Psoas muscle (tissue), 8 donors: ENCODE measurements around the gene PDGFC. TPM values are rescaled to one million over a fixed set of nuclear protein-coding genes. Genes with fewer than 3 reads are reported as not detected.

Experiments
- ATAC-seq, 4 donors: fragments of 200-7000 bp; cut with Tn5 transposase; one replicate each; pipeline ENCODE4 v1.9.1; 2020; ENCODE audit warnings: moderate library complexity in 3 of 4, mild to moderate bottlenecking in 2 of 4
- DNase-seq, 2 donors: peaks; one replicate each; pipeline ENCODE4 v3.0.0-alpha.2; 2020
- H3K27ac ChIP-seq: fragments of 200-600 bp; one replicate; pipeline ENCODE4 v1.8.0; 2022
- H3K27me3 ChIP-seq, 3 donors: fragments of 200-600 bp in 1 of 3; one replicate each; pipeline versions ENCODE4 v1.6.1 to v1.8.0; 2013 to 2022; ENCODE audit warnings: low read length in 2 of 3, mild to moderate bottlenecking in 2 of 3, moderate library complexity in 1 of 3; ENCODE audit not compliant: insufficient read depth in 3 of 3
- H3K36me3 ChIP-seq, 2 donors: fragments of 200-600 bp in 1 of 2; one replicate each; pipeline versions ENCODE4 v1.6.1 to v1.8.0; 2013 to 2022; ENCODE audit warnings: low read depth in 1 of 2, mild to moderate bottlenecking in 1 of 2, moderate library complexity in 1 of 2; ENCODE audit not compliant: insufficient read depth in 1 of 2
- H3K4me1 ChIP-seq: fragments of 200-600 bp; one replicate; pipeline ENCODE4 v1.8.0; 2022
- H3K4me3 ChIP-seq: fragments of 200-600 bp; one replicate; pipeline ENCODE4 v1.8.0; 2022; ENCODE audit warnings: mild to moderate bottlenecking
- H3K9me3 ChIP-seq: fragments of 200-600 bp; one replicate; pipeline ENCODE4 v1.8.0; 2022
- CTCF ChIP-seq: fragments of 200-600 bp; IDR thresholded peaks from one replicate; pipeline ENCODE4 v1.8.0; 2022; ENCODE audit warnings: antibody characterized with exemption
- whole genome bisulfite sequencing, 3 donors: extraction: QIAGEN DNeasy Blood & Tissue Kit; methylation state at CpG; one replicate each; pipeline versions ENCODE4 v1.1.6 to v1.1.7; 2013; 5-methylcytosine and 5-hydroxymethylcytosine counted together
- intact Hi-C, 2 donors: fragments of 100-400 bp; cut with DNase I; formaldehyde crosslinking; loops; one replicate each; pipeline versions ENCODE4 v1.11.0 to v1.14.2; 2022
- polyA plus RNA-seq, 3 donors: library from polyadenylated mRNA; stranded (reverse); fragments of 200-250 nt; gene quantifications; one replicate each; pipeline ENCODE4 v1.2.3, GENCODE V29; 2013
- total RNA-seq, 4 donors: library from RNA; stranded (reverse); fragmentation: NEBNext Ultra II Directional in 2 of 4; extraction: Animal tissue kit (Norgen Biotek cat#: 25700) in 2 of 4; gene quantifications; one replicate each; pipeline versions ENCODE4 v1.2.1 to v1.2.4, GENCODE V29; 2021 to 2023
- donor health status: healthy with polysubstance abuse.
- donor health status: DM: no; HTN: no; CAD: no; lungs with moderate emphysema.
- donor health status: Bipolar disorder and iron deficiency.
- donor health status: healthy.
- donor health status: DM: yes; HTN: yes; CAD: no.
- donor health status: DM: no; HTN: no; CAD: no.
- donor health status: DM: no; HTN: no; CAD: no.
- donor health status: DM: yes; HTN: yes; CAD: no.

Gene PDGFC
- total and polyA plus RNA-seq, 7 donors, result 2.2 to 19.8 (median 6.3) TPM

- H3K27me3 ChIP-seq, result peaks cover 0 to 3% (median 0%) of the 10 kb centered on the region in 3 donors
- H3K4me3 ChIP-seq, result no peak overlapping the region
- 78 to 87% (median 81%) methylated on average over 4 of the region's 4 CpGs for WGBS, 3 donors
- no peak overlapping the region for H3K27ac ChIP-seq
- TF ChIP-seq CTCF, result no peak
- H3K4me1 ChIP-seq, result no peaks in the 10 kb centered on the region
- H3K9me3 ChIP-seq, result no peaks in the 10 kb centered on the region
- no peak for ATAC-seq
- H3K36me3 ChIP-seq, result no peaks in the 10 kb centered on the region
- no peak for DNase-seq
- intact Hi-C loops, result no loop called here
These were observed 42.1 kb upstream of the PDGFC start for GRCh38 chr4:157013656-157014055.

GRCh38 chr4:157012781-157013180, 41.2 kb upstream of the PDGFC start:
- Histone ChIP-seq H3K27ac (no peak overlapping the region), H3K4me1 (no peaks in the 10 kb centered on the region), H3K4me3 (no peak overlapping the region), H3K27me3 (peaks cover 0 to 3% (median 0%) of the 10 kb centered on the region in 3 donors), H3K9me3 (no peaks in the 10 kb centered on the region), H3K36me3 (no peaks in the 10 kb centered on the region)
- no peak for TF ChIP-seq CTCF
- intact Hi-C loops, result no loop called here
- WGBS, 3 donors, result 85 to 86% (median 86%) methylated on average over 2 of the region's 2 CpGs
- no peak for ATAC-seq
- DNase-seq, result no peak

GRCh38 chr4:157012296-157012695, 40.7 kb upstream of the PDGFC start:
- intact Hi-C loops, result no loop called here
- no peak for DNase-seq
- Histone ChIP-seq H3K36me3 (no peaks in the 10 kb centered on the region), H3K4me3 (no peak overlapping the region), H3K4me1 (no peaks in the 10 kb centered on the region), H3K27ac (no peak overlapping the region), H3K9me3 (no peaks in the 10 kb centered on the region), H3K27me3 (peaks cover 0 to 3% (median 0%) of the 10 kb centered on the region in 3 donors)
- ATAC-seq, result no peak
- TF ChIP-seq CTCF, result no peak

- no peaks in the 10 kb centered on the region for H3K4me1 ChIP-seq
- intact Hi-C loops, result no loop called here
- no peak overlapping the region for H3K27ac ChIP-seq
- no peaks in the 10 kb centered on the region for H3K9me3 ChIP-seq
- DNase-seq (no peak), ATAC-seq (no peak)
- no peak for TF ChIP-seq CTCF
- H3K27me3 ChIP-seq, result peaks cover 0 to 3% (median 0%) of the 10 kb centered on the region in 3 donors
- H3K36me3 ChIP-seq, result no peaks in the 10 kb centered on the region
- WGBS, 3 donors, result 65 to 75% (median 70%) methylated on average over 2 of the region's 2 CpGs
- H3K4me3 ChIP-seq, result no peak overlapping the region
These were observed 39.0 kb upstream of the PDGFC start for GRCh38 chr4:157010630-157011029.

- DNase-seq (no peak), ATAC-seq (no peak)
- H3K4me3 ChIP-seq, result no peak overlapping the region
- H3K27me3 ChIP-seq, result no peaks in the 10 kb centered on the region
- H3K9me3 ChIP-seq, result no peaks in the 10 kb centered on the region
- H3K36me3 ChIP-seq, result no peaks in the 10 kb centered on the region
- WGBS, 3 donors, result 92 to 97% (median 93%) methylated on average over 3 of the region's 3 CpGs
- H3K4me1 ChIP-seq, result peaks cover 12% of the 10 kb centered on the region
- H3K27ac ChIP-seq, result no peak overlapping the region
- intact Hi-C loops, result no loop called here
- TF ChIP-seq CTCF, result no peak
These were observed 34.2 kb upstream of the PDGFC start for GRCh38 chr4:157005831-157006230.
